ENCODE results near the gene RTL10. TPM values are rescaled to one million over a fixed set of nuclear protein-coding genes. Genes with fewer than 3 reads are reported as not detected.
A peak's percentile ranks its signal among the peaks of the same experiment; 100 is the strongest.

RTL10 gene
- total and polyA plus RNA-seq, 9 donors = 7.1 to 54.3 (median 15.3) TPM

DNA sequence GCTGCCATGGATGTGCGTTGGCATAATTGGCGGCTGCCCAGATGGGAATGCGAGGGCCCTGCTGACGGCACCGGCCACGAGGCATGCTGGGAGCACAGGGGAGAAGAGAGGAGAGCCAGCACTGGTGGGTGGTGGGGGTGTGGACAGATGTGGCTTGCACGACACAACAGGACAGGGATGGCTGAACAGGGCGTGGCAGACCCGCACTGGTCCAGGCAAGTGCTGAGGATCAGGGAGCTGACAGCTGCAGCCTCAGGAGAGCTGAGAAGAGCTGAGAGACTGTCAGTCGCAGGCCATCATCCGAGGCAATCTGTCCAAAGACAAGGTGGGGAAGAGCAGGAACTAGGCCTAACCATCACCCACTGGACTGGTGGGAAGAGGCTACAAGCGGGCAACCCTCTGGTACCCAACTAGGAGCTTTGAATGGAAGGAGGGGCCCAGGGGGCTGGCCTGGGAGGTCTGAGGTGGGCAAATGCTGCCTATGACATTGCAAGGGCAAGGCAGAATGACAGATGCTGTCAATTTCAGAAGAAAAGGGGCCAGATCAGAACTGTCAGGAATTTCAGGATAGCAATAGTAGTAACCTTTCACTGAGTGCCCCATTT, 2.4 kb downstream of the RTL10 start:
- TF ChIP-seq EP300 (IDR thresholded peaks at IDR 0.05) = no peak
- TF ChIP-seq POLR2A (IDR thresholded peaks at IDR 0.05) = no peak
- TF ChIP-seq, protein P1, sequence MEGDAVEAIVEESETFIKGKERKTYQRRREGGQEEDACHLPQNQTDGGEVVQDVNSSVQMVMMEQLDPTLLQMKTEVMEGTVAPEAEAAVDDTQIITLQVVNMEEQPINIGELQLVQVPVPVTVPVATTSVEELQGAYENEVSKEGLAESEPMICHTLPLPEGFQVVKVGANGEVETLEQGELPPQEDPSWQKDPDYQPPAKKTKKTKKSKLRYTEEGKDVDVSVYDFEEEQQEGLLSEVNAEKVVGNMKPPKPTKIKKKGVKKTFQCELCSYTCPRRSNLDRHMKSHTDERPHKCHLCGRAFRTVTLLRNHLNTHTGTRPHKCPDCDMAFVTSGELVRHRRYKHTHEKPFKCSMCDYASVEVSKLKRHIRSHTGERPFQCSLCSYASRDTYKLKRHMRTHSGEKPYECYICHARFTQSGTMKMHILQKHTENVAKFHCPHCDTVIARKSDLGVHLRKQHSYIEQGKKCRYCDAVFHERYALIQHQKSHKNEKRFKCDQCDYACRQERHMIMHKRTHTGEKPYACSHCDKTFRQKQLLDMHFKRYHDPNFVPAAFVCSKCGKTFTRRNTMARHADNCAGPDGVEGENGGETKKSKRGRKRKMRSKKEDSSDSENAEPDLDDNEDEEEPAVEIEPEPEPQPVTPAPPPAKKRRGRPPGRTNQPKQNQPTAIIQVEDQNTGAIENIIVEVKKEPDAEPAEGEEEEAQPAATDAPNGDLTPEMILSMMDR (IDR thresholded peaks at IDR 0.05) = no peak
- peak in 1 of 5 donors; percentile 45 for DNase-seq
- Histone ChIP-seq H3K27ac (no peak overlapping the region), H3K36me3 (no peaks in the 10 kb centered on the region), H3K4me1 (ENCODE audit: insufficient read depth) (peaks cover 12% of the 10 kb centered on the region), H3K27me3 (no peaks in the 10 kb centered on the region), H3K4me3 (no peak overlapping the region), H3K9me3 (no peaks in the 10 kb centered on the region)
- 86 to 92% (median 91%) methylated on average over 12 of the region's 12 CpGs for WGBS, 3 donors
- intact Hi-C loops (cut with DNase I) = loop anchor here in 1 of 4 donors (5.0 kb wide), 2 partner anchors 40 to 90 kb away; partner anchors contain the start of genes COMT and TXNRD2

DNA sequence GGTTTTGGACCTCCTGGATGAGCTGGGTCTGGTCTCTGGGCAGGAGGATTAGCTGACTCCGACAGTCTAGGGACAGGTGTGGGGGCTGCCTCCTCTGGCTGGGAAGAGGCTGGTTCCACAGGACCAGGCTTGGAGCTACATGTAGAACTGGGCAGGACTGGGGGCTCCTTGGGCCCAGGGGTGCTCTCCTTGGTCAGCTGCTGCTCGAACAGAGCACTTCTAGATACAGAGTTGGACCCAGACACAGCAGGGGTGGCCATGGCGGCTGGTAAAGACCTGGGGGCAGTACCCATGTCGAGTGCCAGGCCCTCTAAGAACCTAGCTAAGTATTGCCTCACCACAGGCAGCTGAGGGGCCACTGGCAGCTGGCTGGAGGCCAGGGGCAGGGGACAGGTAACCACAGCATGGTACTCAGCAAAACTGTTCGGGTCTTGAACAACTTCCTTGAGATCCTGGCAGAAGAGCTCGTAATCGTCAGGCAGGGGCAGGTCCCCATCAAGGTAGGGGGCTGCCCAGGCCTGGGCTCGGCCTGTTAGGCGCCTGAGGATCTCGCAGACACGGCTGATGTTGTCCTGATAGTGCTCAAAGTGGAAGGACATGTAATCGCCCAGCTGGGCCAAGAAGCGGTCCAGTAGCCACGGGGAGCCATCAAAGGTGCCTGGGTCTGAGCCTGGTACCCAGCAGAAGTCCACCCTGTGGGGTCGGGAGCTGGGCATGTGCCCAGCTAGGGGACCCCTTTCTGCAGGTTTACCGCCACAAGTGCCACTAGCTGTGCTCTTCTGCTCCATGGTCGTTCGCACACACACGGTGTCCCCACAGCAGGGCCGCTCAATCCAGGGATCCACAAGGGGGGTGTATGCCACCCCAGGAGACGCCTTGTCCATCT, 3.1 kb downstream of the RTL10 start:
- TF ChIP-seq, protein P1 (IDR thresholded peaks at IDR 0.05) = no peak
- TF ChIP-seq EP300 (IDR thresholded peaks at IDR 0.05) (no peak), POLR2A (IDR thresholded peaks at IDR 0.05) (no peak)
- 90 to 95% (median 91%) methylated on average over 21 of the region's 21 CpGs for WGBS, 3 donors
- H3K36me3 ChIP-seq = no peaks in the 10 kb centered on the region
- H3K4me3 ChIP-seq = no peak overlapping the region
- intact Hi-C loops (cut with DNase I) = loop anchor here in 1 of 4 donors (5.0 kb wide), 2 partner anchors 41 to 91 kb away; partner anchors contain the start of genes COMT and TXNRD2
- H3K9me3 ChIP-seq = no peaks in the 10 kb centered on the region
- H3K4me1 ChIP-seq (ENCODE audit: insufficient read depth) = peaks cover 12% of the 10 kb centered on the region
- H3K27me3 ChIP-seq = no peaks in the 10 kb centered on the region
- H3K27ac ChIP-seq = no peak overlapping the region
- peak in 1 of 5 donors; percentile 32 for DNase-seq

DNA sequence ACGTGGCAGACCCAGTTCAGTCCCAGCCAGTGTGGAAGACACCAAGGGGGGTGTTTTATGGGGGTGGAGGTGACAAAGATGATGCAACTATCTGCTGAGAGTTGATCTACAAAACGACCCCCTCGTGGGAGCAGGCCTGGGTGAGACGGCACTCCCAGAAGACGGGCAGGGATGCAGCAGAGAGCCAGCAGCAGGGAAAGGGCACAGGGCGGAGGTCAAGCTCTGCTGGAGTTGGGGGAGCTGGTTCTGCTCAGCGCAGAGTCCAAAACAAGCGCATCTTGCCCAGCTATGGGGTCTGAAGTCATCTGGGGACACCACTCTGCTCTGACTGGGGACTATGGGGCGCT, 3.9 kb downstream of the RTL10 start:
- Histone ChIP-seq H3K27ac (no peak overlapping the region), H3K36me3 (no peaks in the 10 kb centered on the region), H3K4me3 (no peak overlapping the region), H3K4me1 (ENCODE audit: insufficient read depth) (peaks cover 12% of the 10 kb centered on the region), H3K9me3 (no peaks in the 10 kb centered on the region), H3K27me3 (no peaks in the 10 kb centered on the region)
- 81 to 86% (median 84%) methylated on average over 9 of the region's 9 CpGs for WGBS, 3 donors
- intact Hi-C loops (cut with DNase I) = loop anchor here in 1 of 4 donors (5.0 kb wide), 2 partner anchors 42 to 92 kb away; partner anchors contain the start of genes COMT and TXNRD2
- DNase-seq = no peak
- TF ChIP-seq, protein P1 (IDR thresholded peaks at IDR 0.05) = no peak
- TF ChIP-seq POLR2A (IDR thresholded peaks at IDR 0.05) = no peak
- no peak for TF ChIP-seq EP300 (IDR thresholded peaks at IDR 0.05)

DNA sequence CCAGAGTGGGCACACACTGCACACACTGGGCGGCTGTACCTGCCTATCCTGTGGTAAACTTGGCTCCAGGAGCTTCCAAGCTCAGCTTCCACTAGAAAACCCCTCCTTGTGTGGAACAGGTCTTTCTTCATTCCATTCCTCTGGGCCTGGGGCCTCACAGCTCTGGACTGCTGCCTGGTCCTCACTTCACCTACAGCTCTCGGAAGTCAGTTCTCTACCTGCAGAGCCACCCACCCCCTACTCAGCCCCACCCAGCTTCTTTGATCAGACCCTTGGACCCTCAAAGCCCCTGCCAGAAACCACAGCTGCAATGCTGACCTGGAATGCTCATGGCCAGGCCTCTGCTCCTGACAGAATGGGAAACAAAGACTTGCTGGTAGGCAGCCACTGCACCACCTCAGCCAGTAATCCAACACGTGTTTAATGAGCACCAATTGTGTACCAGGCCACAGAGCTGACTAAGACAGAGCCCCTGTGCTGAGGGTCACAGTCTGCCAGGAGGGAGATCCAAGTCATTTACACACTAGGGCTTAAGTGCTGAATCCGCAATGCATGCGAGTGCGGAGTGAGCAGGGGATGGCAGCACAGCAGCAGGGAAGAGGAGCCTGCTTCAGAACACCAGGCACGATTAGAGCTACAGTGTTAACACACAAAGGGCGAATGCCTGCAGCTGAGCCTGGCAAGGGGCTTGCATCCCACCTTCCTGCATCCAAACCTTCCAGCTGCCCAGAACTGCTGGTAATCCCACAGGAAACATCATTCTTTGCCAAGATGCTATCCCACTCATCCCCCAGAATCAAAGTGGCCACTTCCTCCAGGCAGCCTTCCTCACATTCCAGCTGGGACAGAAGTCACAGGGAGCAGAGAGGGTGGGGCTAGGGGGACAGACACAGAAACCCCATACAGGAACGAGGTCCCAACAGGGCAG, 4.6 kb downstream of the RTL10 start:
- Histone ChIP-seq H3K27me3 (no peaks in the 10 kb centered on the region), H3K36me3 (no peaks in the 10 kb centered on the region), H3K9me3 (no peaks in the 10 kb centered on the region), H3K27ac (no peak overlapping the region), H3K4me3 (no peak overlapping the region), H3K4me1 (ENCODE audit: insufficient read depth) (peaks cover 9% of the 10 kb centered on the region)
- intact Hi-C loops (cut with DNase I) = loop anchor here in 2 of 4 donors (5.0 to 10.0 kb wide), 3 partner anchors 42 to 92 kb away; partner anchors contain the start of genes COMT (in 1 of the 2) and TXNRD2 (in 1 of the 2)
- 85 to 88% (median 86%) methylated on average over 9 of the region's 9 CpGs for WGBS, 3 donors
- no peak for DNase-seq
- TF ChIP-seq EP300 (IDR thresholded peaks at IDR 0.05) (no peak), POLR2A (IDR thresholded peaks at IDR 0.05) (no peak)
- TF ChIP-seq, protein P1 (IDR thresholded peaks at IDR 0.05) = no peak

Measured in ovary (tissue), 9 donors.